CD14-positive monocyte (primary cell): ENCODE results near the gene MCF2L. TPM values are rescaled to one million over a fixed set of nuclear protein-coding genes. Genes with fewer than 3 reads are reported as not detected.
"Not testable (repeated sequence)": the region's sequence is repeated elsewhere in the genome, so short reads cannot be mapped to it uniquely, and the experiment has no call there.

ENCODE experiments used
- DNase-seq, 3 donors: peaks; one replicate each; pipeline ENCODE4 v3.0.0-alpha.2; 2011 to 2022
- H2AFZ ChIP-seq: 2 replicates; pipeline ENCODE4 v1.6.0; 2012; ENCODE audit warnings: mild to moderate bottlenecking, low read depth, low read length, inconsistent platforms; ENCODE audit not compliant: insufficient read depth, poor library complexity, severe bottlenecking
- H3K27ac ChIP-seq, 2 donors: 1 replicate in 1 of 2; 2 replicates in 1 of 2; pipeline ENCODE4 v1.5.1; 2012 to 2013; ENCODE audit warnings: low read length in 2 of 2, control low read depth in 1 of 2, inconsistent platforms in 1 of 2, low read depth in 1 of 2, mild to moderate bottlenecking in 1 of 2
- H3K27me3 ChIP-seq, 2 donors: one replicate each; pipeline versions ENCODE4 v1.6.0 to v1.6.1; 2011 to 2013; ENCODE audit warnings: low read length in 2 of 2; ENCODE audit not compliant: control insufficient read depth in 2 of 2, insufficient read depth in 2 of 2
- H3K36me3 ChIP-seq, 2 donors: replicated peaks in 1 of 2; 1 replicate in 1 of 2; 2 replicates in 1 of 2; pipeline versions ENCODE4 v1.5.1 to v1.6.1; 2012 to 2013; ENCODE audit warnings: low read length in 2 of 2, control low read depth in 1 of 2, inconsistent platforms in 1 of 2, mild to moderate bottlenecking in 1 of 2; ENCODE audit not compliant: insufficient read depth in 2 of 2, control insufficient read depth in 1 of 2
- H3K4me1 ChIP-seq, 2 donors: 1 replicate in 1 of 2; 2 replicates in 1 of 2; pipeline versions ENCODE4 v1.5.1 to v1.6.1; 2012 to 2013; ENCODE audit warnings: low read length in 2 of 2, control low read depth in 1 of 2, inconsistent platforms in 1 of 2, mild to moderate bottlenecking in 1 of 2, moderate library complexity in 1 of 2; ENCODE audit not compliant: insufficient read depth in 2 of 2, control insufficient read depth in 1 of 2
- H3K4me2 ChIP-seq: replicated peaks from 2 replicates; pipeline ENCODE3; 2012; ENCODE audit warnings: low read length, moderate library complexity, mild to moderate bottlenecking; ENCODE audit not compliant: poor library complexity, severe bottlenecking; ENCODE audit errors: extremely low read depth
- H3K4me3 ChIP-seq, 3 experiments: fragments of 200-600 bp in 1 of 3; sonication (generic) in 1 of 3; replicated peaks in 1 of 3; 1 replicate in 2 of 3; 2 replicates in 1 of 3; pipeline ENCODE4 v1.5.1; 2011 to 2013; ENCODE audit warnings: low read length in 3 of 3, mild to moderate bottlenecking in 3 of 3, control low read depth in 2 of 3, low read depth in 2 of 3, inconsistent platforms in 1 of 3, moderate library complexity in 1 of 3
- H3K79me2 ChIP-seq: 2 replicates; pipeline ENCODE4 v1.6.0; 2012; ENCODE audit warnings: mild to moderate bottlenecking, control low read depth, inconsistent platforms, low read length, moderate library complexity; ENCODE audit not compliant: insufficient read depth
- H3K9ac ChIP-seq: 2 replicates; pipeline ENCODE4 v1.6.0; 2017; ENCODE audit warnings: low read length, mild to moderate bottlenecking; ENCODE audit not compliant: insufficient read depth, poor library complexity, severe bottlenecking
- H3K9me3 ChIP-seq, 2 donors: replicated peaks in 1 of 2; 1 replicate in 1 of 2; 2 replicates in 1 of 2; pipeline versions ENCODE4 v1.5.1 to v1.6.1; 2012 to 2013; ENCODE audit warnings: low read length in 2 of 2, control low read depth in 1 of 2; ENCODE audit not compliant: control insufficient read depth in 1 of 2, insufficient read depth in 1 of 2
- H4K20me1 ChIP-seq: 2 replicates; pipeline ENCODE4 v1.6.0; 2012; ENCODE audit warnings: mild to moderate bottlenecking, low read length, control low read depth, moderate library complexity; ENCODE audit not compliant: insufficient read depth
- H3K27ac Mint-ChIP-seq, 7 donors: one replicate each; pipeline ENCODE4 v1.8.0; 2020; ENCODE audit warnings: mild to moderate bottlenecking in 7 of 7, mixed read lengths in 7 of 7, moderate library complexity in 6 of 7, inconsistent platforms in 2 of 7
- H3K27me3 Mint-ChIP-seq, 3 donors: one replicate each; pipeline ENCODE4 v1.8.0; 2021 to 2022; ENCODE audit warnings: low read depth in 3 of 3, mild to moderate bottlenecking in 3 of 3, mixed read lengths in 3 of 3, moderate library complexity in 3 of 3, inconsistent platforms in 1 of 3
- H3K36me3 Mint-ChIP-seq, 2 donors: one replicate each; pipeline ENCODE4 v1.8.0; 2020; ENCODE audit warnings: mixed read lengths in 2 of 2, inconsistent platforms in 1 of 2, mild to moderate bottlenecking in 1 of 2
- H3K4me1 Mint-ChIP-seq: one replicate; pipeline ENCODE4 v1.8.0; 2020; ENCODE audit warnings: mild to moderate bottlenecking, mixed read lengths
- H3K4me3 Mint-ChIP-seq, 2 donors: one replicate each; pipeline ENCODE4 v1.8.0; 2020; ENCODE audit warnings: mild to moderate bottlenecking in 2 of 2, mixed read lengths in 2 of 2, moderate library complexity in 1 of 2
- H3K9me3 Mint-ChIP-seq, 7 donors: one replicate each; pipeline ENCODE4 v1.8.0; 2020 to 2022; ENCODE audit warnings: mixed read lengths in 7 of 7, mild to moderate bottlenecking in 6 of 7, moderate library complexity in 6 of 7, inconsistent platforms in 2 of 7
- WGBS: methylation state at CpG from one replicate; pipeline ENCODE4 v1.1.5; 2013; ENCODE audit warnings: missing lambda C conversion rate; ENCODE audit not compliant: insufficient coverage; 5-methylcytosine and 5-hydroxymethylcytosine counted together
- intact Hi-C, 2 donors: fragments of 100-400 bp; cut with micrococcal nuclease; formaldehyde crosslinking; loops; one replicate each; pipeline versions ENCODE4 v1.15.0 to v1.15.1; 2023
- polyA plus RNA-seq, 3 donors: library from polyadenylated mRNA; depleted of rRNA in 1 of 3; unstranded in 2 of 3; stranded (reverse) in 1 of 3; fragments of 300-500 nt in 2 of 3; fragments of >200 nt in 1 of 3; fragmentation: Illumina TruSeq in 2 of 3; gene quantifications; 1 replicate in 2 of 3; 2 replicates in 1 of 3; pipeline ENCODE4 v1.2.3, GENCODE V29; 2012 to 2021
- TF ChIP-seq, protein P1 (sequence below): fragments of 200-600 bp; IDR thresholded peaks from one replicate; pipeline ENCODE4 v1.8.0; 2022; ENCODE audit warnings: antibody characterized with exemption, mild to moderate bottlenecking

Gene MCF2L
- polyA plus RNA-seq, 3 donors = not detected

GRCh38 chr13:113077953-113078901, 109.2 kb downstream of the MCF2L start:
- intact Hi-C loops = no loop called here
- no peaks in the 10 kb centered on the region for H3K36me3 Mint-ChIP-seq
- Histone ChIP-seq H3K9ac (no peak overlapping the region), H3K79me2 (no peaks in the 10 kb centered on the region), H3K4me1 (no peaks in the 10 kb centered on the region), H2AFZ (no peak overlapping the region), H3K9me3 (peaks cover 0 to 2% of the 10 kb centered on the region in 2 donors), H3K27ac (no peak overlapping the region), H3K27me3 (no peaks in the 10 kb centered on the region), H4K20me1 (no peaks in the 10 kb centered on the region), H3K4me3 (no peak overlapping the region), H3K36me3 (no peaks in the 10 kb centered on the region), H3K4me2 (no peak overlapping the region)
- 97% methylated on average over 38 of the region's 42 CpGs for WGBS
- no peak for DNase-seq
- H3K4me1 Mint-ChIP-seq = no peaks in the 10 kb centered on the region
- H3K27ac Mint-ChIP-seq = no peak overlapping the region
- H3K27me3 Mint-ChIP-seq = peaks cover 0 to 2% (median 0%) of the 10 kb centered on the region in 3 donors
- TF ChIP-seq, protein P1, sequence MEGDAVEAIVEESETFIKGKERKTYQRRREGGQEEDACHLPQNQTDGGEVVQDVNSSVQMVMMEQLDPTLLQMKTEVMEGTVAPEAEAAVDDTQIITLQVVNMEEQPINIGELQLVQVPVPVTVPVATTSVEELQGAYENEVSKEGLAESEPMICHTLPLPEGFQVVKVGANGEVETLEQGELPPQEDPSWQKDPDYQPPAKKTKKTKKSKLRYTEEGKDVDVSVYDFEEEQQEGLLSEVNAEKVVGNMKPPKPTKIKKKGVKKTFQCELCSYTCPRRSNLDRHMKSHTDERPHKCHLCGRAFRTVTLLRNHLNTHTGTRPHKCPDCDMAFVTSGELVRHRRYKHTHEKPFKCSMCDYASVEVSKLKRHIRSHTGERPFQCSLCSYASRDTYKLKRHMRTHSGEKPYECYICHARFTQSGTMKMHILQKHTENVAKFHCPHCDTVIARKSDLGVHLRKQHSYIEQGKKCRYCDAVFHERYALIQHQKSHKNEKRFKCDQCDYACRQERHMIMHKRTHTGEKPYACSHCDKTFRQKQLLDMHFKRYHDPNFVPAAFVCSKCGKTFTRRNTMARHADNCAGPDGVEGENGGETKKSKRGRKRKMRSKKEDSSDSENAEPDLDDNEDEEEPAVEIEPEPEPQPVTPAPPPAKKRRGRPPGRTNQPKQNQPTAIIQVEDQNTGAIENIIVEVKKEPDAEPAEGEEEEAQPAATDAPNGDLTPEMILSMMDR = no peak
- peaks cover 0 to 5% (median 0%) of the 10 kb centered on the region in 7 donors for H3K9me3 Mint-ChIP-seq
- no peak overlapping the region for H3K4me3 Mint-ChIP-seq

DNA sequence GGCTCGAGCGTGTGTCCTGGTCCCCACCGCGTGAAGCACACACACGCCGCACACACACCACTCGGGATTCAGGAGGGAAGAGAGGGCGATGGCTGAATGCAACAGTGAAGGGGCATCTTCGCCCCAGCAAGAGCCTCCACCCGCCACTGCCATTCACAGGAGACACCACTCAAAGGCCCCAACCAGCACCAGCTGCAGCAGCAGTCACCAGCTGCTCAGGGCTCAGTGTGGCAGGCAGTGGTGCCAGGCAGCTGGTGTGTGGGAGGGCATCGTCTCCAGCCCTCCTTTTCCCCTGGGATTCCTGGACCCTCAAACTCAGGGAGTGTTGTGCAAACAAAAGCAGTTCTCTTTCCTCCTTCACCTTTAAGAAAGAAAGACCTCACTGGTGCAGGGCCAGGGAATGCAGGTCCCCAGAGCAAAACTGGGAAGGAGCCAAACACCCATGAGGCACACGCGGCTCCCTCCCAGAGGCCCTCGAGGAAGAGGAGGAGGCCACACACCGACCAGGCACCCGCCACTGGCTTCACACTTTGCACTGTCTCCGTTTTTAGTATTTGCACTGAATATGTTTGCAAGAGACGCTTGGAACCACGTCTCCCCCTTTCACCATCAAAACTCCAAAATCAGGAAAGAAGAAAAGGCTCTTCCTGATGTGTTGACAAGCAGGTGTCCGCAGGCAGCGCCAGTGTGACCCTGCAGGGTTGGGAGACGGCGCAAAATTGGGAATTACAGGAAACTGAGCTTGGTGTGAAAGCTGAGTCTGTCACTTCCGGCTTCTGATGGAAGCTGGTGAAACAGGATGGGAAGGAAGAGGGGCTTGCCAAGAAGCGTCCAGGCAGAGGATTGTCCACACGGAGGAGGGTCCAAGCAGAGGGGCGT, 110.1 kb downstream of the MCF2L start:
- Histone ChIP-seq H3K4me2 (no peak overlapping the region), H4K20me1 (no peaks in the 10 kb centered on the region), H3K27me3 (no peaks in the 10 kb centered on the region), H3K9ac (no peak overlapping the region), H2AFZ (no peak overlapping the region), H3K79me2 (no peaks in the 10 kb centered on the region), H3K4me1 (no peaks in the 10 kb centered on the region), H3K4me3 (no peak overlapping the region), H3K9me3 (no peaks in the 10 kb centered on the region), H3K36me3 (no peaks in the 10 kb centered on the region), H3K27ac (no peak overlapping the region)
- TF ChIP-seq, protein P1 = no peak
- Mint-ChIP-seq H3K4me1 (no peaks in the 10 kb centered on the region), H3K36me3 (no peaks in the 10 kb centered on the region), H3K27ac (no peak overlapping the region), H3K4me3 (no peak overlapping the region), H3K27me3 (peaks cover 0 to 2% (median 2%) of the 10 kb centered on the region in 3 donors), H3K9me3 (peaks cover 0 to 5% (median 0%) of the 10 kb centered on the region in 7 donors)
- intact Hi-C loops = no loop called here
- WGBS = 93% methylated on average over 19 of the region's 27 CpGs
- DNase-seq = no peak

DNA sequence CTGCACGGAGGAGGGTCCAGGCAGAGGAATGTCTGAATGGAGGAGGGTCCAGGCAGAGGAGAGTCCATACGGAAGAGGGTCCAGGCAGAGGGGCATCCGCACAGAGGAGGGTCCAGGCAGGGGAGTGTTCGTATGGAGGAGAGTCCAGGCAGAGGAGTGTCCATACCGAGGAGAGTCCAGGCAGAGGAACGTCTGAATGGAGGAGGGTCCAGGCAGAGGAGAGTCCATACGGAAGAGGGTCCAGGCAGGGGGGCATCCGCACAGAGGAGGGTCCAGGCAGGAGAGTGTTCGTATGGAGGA, 110.7 kb downstream of the MCF2L start:
- H3K79me2 ChIP-seq, DNase-seq, H4K20me1 ChIP-seq, H3K27me3 Mint-ChIP-seq, H3K4me3 ChIP-seq, H3K27ac Mint-ChIP-seq, H3K4me3 Mint-ChIP-seq, H3K9ac ChIP-seq, H2AFZ ChIP-seq, H3K9me3 Mint-ChIP-seq, H3K36me3 ChIP-seq, H3K27ac ChIP-seq, H3K27me3 ChIP-seq, intact Hi-C loops, H3K4me2 ChIP-seq, H3K9me3 ChIP-seq, H3K4me1 ChIP-seq, H3K4me1 Mint-ChIP-seq, H3K36me3 Mint-ChIP-seq: not testable (repeated sequence)
- WGBS = 82% methylated on average over 5 of the region's 9 CpGs
